H1 (cell line): ENCODE results near the gene TRIP11. TPM values are rescaled to one million over a fixed set of nuclear protein-coding genes. Genes with fewer than 3 reads are reported as not detected.

Source experiments
- CTCF ChIA-PET: fragments of 300-600 bp; sonication (Branson Sonifier 250); formaldehyde crosslinking; loops from one replicate; lab custom pipeline; 2021; ENCODE audit not compliant: partially characterized antibody; lab: Charles Lee
- POLR2A ChIA-PET: fragments of 300-600 bp; sonication (Branson Sonifier 250); formaldehyde crosslinking; loops from one replicate; lab custom pipeline; 2021; ENCODE audit warnings: inconsistent platforms; ENCODE audit not compliant: partially characterized antibody; lab: Charles Lee
- DNase-seq, 2 experiments: peaks; one replicate each; pipeline versions ENCODE4 v3.0.0 to v3.0.0-alpha.2; 2010 to 2022; ENCODE audit warnings: low spot score in 2 of 2, low read depth in 1 of 2, mixed read lengths in 1 of 2
- FAIRE-seq: peaks from 2 replicates; lab custom pipeline; 2011; peaks lifted over from hg19 to GRCh38; lab: Jason Lieb, UNC
- H2AFZ ChIP-seq: 2 replicates; pipeline ENCODE4 v1.8.1; 2012; ENCODE audit warnings: low read length, inconsistent platforms
- H2AK5ac ChIP-seq: 2 replicates; pipeline ENCODE4 v1.6.1; 2013; ENCODE audit warnings: low read depth, low read length
- H2BK120ac ChIP-seq: replicated peaks from 2 replicates; pipeline ENCODE3; 2013; ENCODE audit warnings: low read depth, low read length, inconsistent platforms
- H2BK12ac ChIP-seq: 2 replicates; pipeline ENCODE4 v1.6.1; 2013; ENCODE audit warnings: low read depth, low read length
- H2BK15ac ChIP-seq: 2 replicates; pipeline ENCODE4 v1.6.1; 2013; ENCODE audit warnings: low read length
- H2BK20ac ChIP-seq: 2 replicates; pipeline ENCODE4 v1.6.1; 2013; ENCODE audit warnings: low read length
- H2BK5ac ChIP-seq: 2 replicates; pipeline ENCODE4 v1.6.1; 2013; ENCODE audit warnings: low read depth, low read length
- H3K14ac ChIP-seq: 2 replicates; pipeline ENCODE4 v1.6.1; 2013; ENCODE audit warnings: inconsistent platforms; ENCODE audit not compliant: insufficient read length
- H3K18ac ChIP-seq: 2 replicates; pipeline ENCODE4 v1.6.1; 2013; ENCODE audit warnings: low read length; ENCODE audit errors: extremely low read depth
- H3K23ac ChIP-seq: 2 replicates; pipeline ENCODE4 v1.6.1; 2013; ENCODE audit warnings: inconsistent platforms; ENCODE audit not compliant: insufficient read length
- H3K23me2 ChIP-seq: 2 replicates; pipeline ENCODE4 v1.6.1; 2013; ENCODE audit warnings: low read depth, low read length
- H3K27ac ChIP-seq: 2 replicates; pipeline ENCODE4 v1.6.1; 2011; ENCODE audit warnings: low read depth, low read length, inconsistent platforms
- H3K27me3 ChIP-seq, 4 experiments: replicated peaks in 1 of 4; 1 replicate in 1 of 4; 2 replicates in 3 of 4; pipeline versions ENCODE4 v1.6.1 to v1.8.1; 2011 to 2013; ENCODE audit warnings: low read length in 3 of 4, mild to moderate bottlenecking in 3 of 4, inconsistent platforms in 2 of 4, mixed read lengths in 2 of 4, moderate library complexity in 1 of 4; ENCODE audit not compliant: control insufficient read depth in 3 of 4, insufficient read depth in 3 of 4; ENCODE audit errors: extremely low read depth in 1 of 4
- H3K36me3 ChIP-seq, 4 experiments: 2 replicates each; pipeline versions ENCODE4 v1.6.1 to v1.8.1; 2011 to 2013; ENCODE audit warnings: mild to moderate bottlenecking in 4 of 4, low read length in 3 of 4, moderate library complexity in 2 of 4, control low read depth in 1 of 4, inconsistent platforms in 1 of 4; ENCODE audit not compliant: insufficient read depth in 4 of 4, control insufficient read depth in 2 of 4
- H3K4ac ChIP-seq: replicated peaks from 2 replicates; pipeline ENCODE3; 2013; ENCODE audit warnings: low read length, low read depth, mixed read lengths, inconsistent platforms; ENCODE audit not compliant: insufficient read length
- H3K4me1 ChIP-seq, 4 experiments: replicated peaks in 1 of 4; 1 replicate in 1 of 4; 2 replicates in 3 of 4; pipeline versions ENCODE4 v1.6.1 to v1.8.1; 2011 to 2013; ENCODE audit warnings: low read length in 3 of 4, inconsistent platforms in 2 of 4, mixed read lengths in 1 of 4; ENCODE audit not compliant: insufficient read depth in 4 of 4, control insufficient read depth in 3 of 4
- H3K4me2 ChIP-seq, 2 experiments: 2 replicates each; pipeline versions ENCODE4 v1.6.1 to v1.8.1; 2011 to 2013; ENCODE audit warnings: low read depth in 2 of 2, low read length in 2 of 2, control low read depth in 1 of 2, inconsistent platforms in 1 of 2, mild to moderate bottlenecking in 1 of 2; ENCODE audit not compliant: insufficient read depth in 1 of 2
- H3K4me3 ChIP-seq, 4 experiments: fragments of 200-600, 300-600 bp in 1 of 4; sonication (generic), shearing (Covaris generic), sonication (Bioruptor Twin) in 1 of 4; 2 replicates each; pipeline versions ENCODE4 v1.5.1 to v1.8.1; 2011 to 2016; ENCODE audit warnings: low read length in 4 of 4, low read depth in 3 of 4, control low read depth in 2 of 4, inconsistent platforms in 2 of 4, mild to moderate bottlenecking in 2 of 4, mixed read lengths in 1 of 4, moderate library complexity in 1 of 4; ENCODE audit not compliant: insufficient read depth in 2 of 4; ENCODE audit errors: extremely low read depth in 1 of 4
- H3K56ac ChIP-seq: replicated peaks from 2 replicates; pipeline ENCODE3; 2013; ENCODE audit warnings: low read depth, mild to moderate bottlenecking, mixed read lengths, low read length, inconsistent platforms; ENCODE audit not compliant: insufficient read length
- H3K79me1 ChIP-seq: 2 replicates; pipeline ENCODE4 v1.6.1; 2013; ENCODE audit warnings: low read depth, low read length, control low read depth
- H3K79me2 ChIP-seq, 2 experiments: 2 replicates each; pipeline versions ENCODE4 v1.6.1 to v1.8.1; 2012 to 2013; ENCODE audit warnings: low read length in 2 of 2, mild to moderate bottlenecking in 2 of 2, inconsistent platforms in 1 of 2; ENCODE audit not compliant: insufficient read depth in 2 of 2, control insufficient read depth in 1 of 2
- H3K9ac ChIP-seq, 4 experiments: replicated peaks in 1 of 4; 1 replicate in 1 of 4; 2 replicates in 3 of 4; pipeline versions ENCODE4 v1.6.1 to v1.8.1; 2011 to 2013; ENCODE audit warnings: low read depth in 3 of 4, low read length in 3 of 4, control low read depth in 2 of 4, mild to moderate bottlenecking in 2 of 4, moderate library complexity in 2 of 4, inconsistent platforms in 1 of 4; ENCODE audit errors: extremely low read depth in 1 of 4
- H3K9me3 ChIP-seq, 2 experiments: 2 replicates each; pipeline versions ENCODE4 v1.6.1 to v1.8.1; 2012 to 2013; ENCODE audit warnings: mild to moderate bottlenecking in 2 of 2, moderate library complexity in 2 of 2, control low read depth in 1 of 2, inconsistent platforms in 1 of 2, low read depth in 1 of 2, low read length in 1 of 2, mixed read lengths in 1 of 2; ENCODE audit not compliant: insufficient read depth in 2 of 2
- H4K20me1 ChIP-seq, 2 experiments: replicated peaks in 1 of 2; 2 replicates each; pipeline versions ENCODE3 to v1.8.1; 2011 to 2013; ENCODE audit warnings: inconsistent platforms in 2 of 2, low read length in 2 of 2, mild to moderate bottlenecking in 1 of 2; ENCODE audit not compliant: insufficient read depth in 2 of 2, control insufficient read depth in 1 of 2
- H4K5ac ChIP-seq: 2 replicates; pipeline ENCODE4 v1.6.1; 2013; ENCODE audit warnings: low read length, low read depth, mixed read lengths, inconsistent platforms; ENCODE audit not compliant: insufficient read length
- H4K8ac ChIP-seq: 2 replicates; pipeline ENCODE4 v1.8.0; 2013; ENCODE audit warnings: mild to moderate bottlenecking, moderate library complexity, low read length, inconsistent platforms; ENCODE audit not compliant: insufficient read depth; ENCODE audit errors: extremely low read depth
- H4K91ac ChIP-seq: replicated peaks from 2 replicates; pipeline ENCODE3; 2013; ENCODE audit warnings: low read length, mixed read lengths, inconsistent platforms; ENCODE audit not compliant: insufficient read length
- CBX8 ChIP-seq: fragments of 300-800, 300-1000 bp; sonication (generic); IDR thresholded peaks from 2 replicates; pipeline ENCODE4 v1.7.1; 2016; ENCODE audit warnings: low read depth, low read length, borderline replicate concordance
- ZNF274 ChIP-seq: IDR thresholded peaks from 2 replicates; pipeline ENCODE4 v1.7.0; 2012; ENCODE audit warnings: low read length, borderline replicate concordance; ENCODE audit errors: extremely low read depth
- WGBS, 2 experiments: shearing (Covaris generic) in 1 of 2; methylation state at CpG; one replicate each; pipeline versions ENCODE4 v1.1.6 to v1.1.7; 2013 to 2015; ENCODE audit warnings: low lambda C conversion rate in 2 of 2, mixed read lengths in 2 of 2, inconsistent platforms in 1 of 2, low coverage in 1 of 2, missing lambda C conversion rate in 1 of 2; ENCODE audit not compliant: insufficient replicate concordance in 2 of 2, insufficient coverage in 1 of 2, insufficient read length in 1 of 2; ENCODE audit errors: extremely low coverage in 1 of 2, missing lambda C conversion rate in 1 of 2; 5-methylcytosine and 5-hydroxymethylcytosine counted together
- polyA plus RNA-seq, 7 experiments: library from polyadenylated mRNA; depleted of rRNA in 3 of 7; stranded (reverse) in 5 of 7; unstranded in 2 of 7; fragments of >200 nt in 5 of 7; fragments of 200-250 nt in 2 of 7; gene quantifications; 1 replicate in 5 of 7; 2 replicates in 1 of 7; 4 replicates in 1 of 7; pipeline versions ENCODE4 v1.2.1 to v1.2.3, GENCODE V29; 2011 to 2013; ENCODE audit warnings: missing spikeins in 2 of 7, mixed read lengths in 2 of 7
- total RNA-seq: library from RNA; stranded (reverse); fragmentation: NEBNext Ultra II Directional; extraction: Animal tissue kit (Norgen Biotek cat#: 25700); gene quantifications from 2 replicates; pipeline ENCODE4 v1.2.1, GENCODE V29; 2021

TRIP11 gene
- total and polyA plus RNA-seq, 2 of the 8 experiments (the other 6 are each of a cell fraction or from before 2014, with no cell fraction given), result 3.3 to 30.4 TPM

DNA sequence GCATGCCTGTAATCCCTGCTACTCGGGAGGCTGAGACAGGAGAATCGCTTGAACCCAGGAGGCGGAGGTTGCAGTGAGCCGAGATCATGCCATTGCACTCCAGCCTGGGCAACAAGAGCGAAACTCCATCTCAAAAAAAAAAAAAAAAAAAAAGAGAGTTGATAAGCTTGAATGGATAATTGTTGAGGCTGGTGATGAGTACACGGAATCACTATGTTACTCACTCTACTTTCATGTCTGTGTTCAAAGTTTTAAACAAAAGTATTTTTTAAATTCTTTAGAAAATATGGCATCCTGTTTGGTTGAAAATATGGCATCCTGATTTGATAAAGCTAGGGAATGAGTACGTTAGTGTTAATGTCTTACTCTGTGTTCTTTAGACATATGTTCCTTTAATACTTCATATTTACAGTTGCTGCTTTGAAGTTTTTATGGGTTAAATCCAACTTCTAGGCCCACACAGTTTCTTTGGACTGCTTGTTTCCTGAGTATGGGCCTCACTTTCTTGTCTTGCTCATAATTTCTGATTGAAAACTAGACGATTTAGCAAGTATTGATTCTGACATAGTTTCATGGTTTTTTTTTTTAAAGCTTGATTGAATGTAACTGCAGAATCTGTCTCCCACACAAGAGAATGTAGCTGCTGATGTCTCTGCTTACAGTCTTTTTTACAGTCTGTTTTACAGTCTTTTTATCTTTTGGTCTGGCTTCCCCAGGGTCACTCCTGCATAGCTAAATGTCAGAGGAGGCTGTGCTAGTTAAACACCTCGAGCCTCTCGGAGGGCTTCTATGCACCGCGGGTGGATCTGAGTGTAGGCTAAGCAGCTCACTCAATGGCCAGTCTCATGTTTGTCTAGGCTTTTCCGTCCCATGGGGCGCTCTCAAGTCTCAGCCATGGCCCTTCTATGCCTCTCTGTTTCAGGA, 78.3 kb downstream of the TRIP11 start:
- H3K4me2 ChIP-seq, result no peak overlapping the region
- TF ChIP-seq CBX8 (no peak), ZNF274 (no peak)
- no peak overlapping the region for H2BK15ac ChIP-seq
- H4K5ac ChIP-seq, result no peak overlapping the region
- H3K79me1 ChIP-seq, result no peaks in the 10 kb centered on the region
- no peak overlapping the region for H3K56ac ChIP-seq
- H3K36me3 ChIP-seq, result no peaks in the 10 kb centered on the region
- no peak overlapping the region for H4K91ac ChIP-seq
- no peak overlapping the region for H3K4ac ChIP-seq
- no peak overlapping the region for H4K8ac ChIP-seq
- H2BK12ac ChIP-seq, result no peak overlapping the region
- H3K4me3 ChIP-seq, result no peak overlapping the region
- no peak overlapping the region for H2BK120ac ChIP-seq
- H2BK5ac ChIP-seq, result no peak overlapping the region
- WGBS, 2 experiments, result 85% methylated on average over 12 of the region's 14 CpGs; no CpG with 5 or more reads in 1 of the 2 experiments
- no peak for FAIRE-seq
- H3K9me3 ChIP-seq, result no peaks in the 10 kb centered on the region
- ChIA-PET POLR2A (no interaction called here), CTCF (interaction anchor here (1.3 kb wide), 1 partner anchor 705 kb away, joined by 4 read pairs; no protein-coding TSS in a partner anchor)
- peaks cover 0 to 2% (median 0%) of the 10 kb centered on the region in 4 experiments; a peak in 2 of 7 replicates for H3K4me1 ChIP-seq
- H3K14ac ChIP-seq, result no peak overlapping the region
- H3K23ac ChIP-seq, result no peak overlapping the region
- H3K27me3 ChIP-seq, result no peaks in the 10 kb centered on the region
- H3K79me2 ChIP-seq, result no peaks in the 10 kb centered on the region
- no peak overlapping the region for H3K18ac ChIP-seq
- no peaks in the 10 kb centered on the region for H4K20me1 ChIP-seq
- no peak overlapping the region for H2AK5ac ChIP-seq
- no peak for DNase-seq
- no peak overlapping the region for H2BK20ac ChIP-seq
- no peak overlapping the region for H3K9ac ChIP-seq
- no peak overlapping the region for H3K27ac ChIP-seq
- H3K23me2 ChIP-seq, result no peaks in the 10 kb centered on the region
- H2AFZ ChIP-seq, result no peak overlapping the region
